Activated CD4-positive, alpha-beta T cell treated with anti-CD3 and anti-CD28 coated beads, Interleukin-2, amount 10 ng/mL, durations not matched to agents 7 days and 5 days (primary cell): ENCODE results near the gene NRDE2. TPM values are rescaled to one million over a fixed set of nuclear protein-coding genes. Genes with fewer than 3 reads are reported as not detected.

Source experiments
- CTCF ChIA-PET: fragments of 350-600 bp; sonication (Branson Sonifier 250); formaldehyde crosslinking; loops from one replicate; lab custom pipeline; 2021; ENCODE audit warnings: antibody characterized with exemption; lab: Charles Lee
- POLR2A ChIA-PET: fragments of 350-600 bp; sonication (Branson Sonifier 250); formaldehyde crosslinking; loops from one replicate; lab custom pipeline; 2021; ENCODE audit warnings: antibody characterized with exemption; lab: Charles Lee
- DNase-seq: peaks from one replicate; pipeline ENCODE4 v3.0.0-alpha.2; 2020
- H3K27ac Mint-ChIP-seq: one replicate; pipeline ENCODE4 v1.8.0; 2021; ENCODE audit warnings: mild to moderate bottlenecking, moderate library complexity, mixed read lengths
- H3K27me3 Mint-ChIP-seq: one replicate; pipeline ENCODE4 v1.8.0; 2021; ENCODE audit warnings: mixed read lengths
- H3K36me3 Mint-ChIP-seq: one replicate; pipeline ENCODE4 v1.8.0; 2021; ENCODE audit warnings: low read depth, mixed read lengths
- H3K4me1 Mint-ChIP-seq: one replicate; pipeline ENCODE4 v1.8.0; 2021; ENCODE audit warnings: mixed read lengths
- H3K4me3 Mint-ChIP-seq: one replicate; pipeline ENCODE4 v1.8.0; 2021; ENCODE audit warnings: mild to moderate bottlenecking, moderate library complexity, mixed read lengths
- H3K9me3 Mint-ChIP-seq: one replicate; pipeline ENCODE4 v1.8.0; 2021; ENCODE audit warnings: mixed read lengths
- total RNA-seq, 2 experiments: library from RNA; stranded (reverse); gene quantifications; one replicate each; pipeline ENCODE4 v1.2.3, GENCODE V29; 2021

The NRDE2 gene, protein sequence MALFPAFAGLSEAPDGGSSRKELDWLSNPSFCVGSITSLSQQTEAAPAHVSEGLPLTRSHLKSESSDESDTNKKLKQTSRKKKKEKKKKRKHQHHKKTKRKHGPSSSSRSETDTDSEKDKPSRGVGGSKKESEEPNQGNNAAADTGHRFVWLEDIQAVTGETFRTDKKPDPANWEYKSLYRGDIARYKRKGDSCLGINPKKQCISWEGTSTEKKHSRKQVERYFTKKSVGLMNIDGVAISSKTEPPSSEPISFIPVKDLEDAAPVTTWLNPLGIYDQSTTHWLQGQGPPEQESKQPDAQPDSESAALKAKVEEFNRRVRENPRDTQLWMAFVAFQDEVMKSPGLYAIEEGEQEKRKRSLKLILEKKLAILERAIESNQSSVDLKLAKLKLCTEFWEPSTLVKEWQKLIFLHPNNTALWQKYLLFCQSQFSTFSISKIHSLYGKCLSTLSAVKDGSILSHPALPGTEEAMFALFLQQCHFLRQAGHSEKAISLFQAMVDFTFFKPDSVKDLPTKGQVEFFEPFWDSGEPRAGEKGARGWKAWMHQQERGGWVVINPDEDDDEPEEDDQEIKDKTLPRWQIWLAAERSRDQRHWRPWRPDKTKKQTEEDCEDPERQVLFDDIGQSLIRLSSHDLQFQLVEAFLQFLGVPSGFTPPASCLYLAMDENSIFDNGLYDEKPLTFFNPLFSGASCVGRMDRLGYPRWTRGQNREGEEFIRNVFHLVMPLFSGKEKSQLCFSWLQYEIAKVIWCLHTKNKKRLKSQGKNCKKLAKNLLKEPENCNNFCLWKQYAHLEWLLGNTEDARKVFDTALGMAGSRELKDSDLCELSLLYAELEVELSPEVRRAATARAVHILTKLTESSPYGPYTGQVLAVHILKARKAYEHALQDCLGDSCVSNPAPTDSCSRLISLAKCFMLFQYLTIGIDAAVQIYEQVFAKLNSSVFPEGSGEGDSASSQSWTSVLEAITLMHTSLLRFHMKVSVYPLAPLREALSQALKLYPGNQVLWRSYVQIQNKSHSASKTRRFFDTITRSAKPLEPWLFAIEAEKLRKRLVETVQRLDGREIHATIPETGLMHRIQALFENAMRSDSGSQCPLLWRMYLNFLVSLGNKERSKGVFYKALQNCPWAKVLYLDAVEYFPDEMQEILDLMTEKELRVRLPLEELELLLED
- total RNA-seq, result 10 to 100 TPM; 21.2 to 23.2 TPM

DNA sequence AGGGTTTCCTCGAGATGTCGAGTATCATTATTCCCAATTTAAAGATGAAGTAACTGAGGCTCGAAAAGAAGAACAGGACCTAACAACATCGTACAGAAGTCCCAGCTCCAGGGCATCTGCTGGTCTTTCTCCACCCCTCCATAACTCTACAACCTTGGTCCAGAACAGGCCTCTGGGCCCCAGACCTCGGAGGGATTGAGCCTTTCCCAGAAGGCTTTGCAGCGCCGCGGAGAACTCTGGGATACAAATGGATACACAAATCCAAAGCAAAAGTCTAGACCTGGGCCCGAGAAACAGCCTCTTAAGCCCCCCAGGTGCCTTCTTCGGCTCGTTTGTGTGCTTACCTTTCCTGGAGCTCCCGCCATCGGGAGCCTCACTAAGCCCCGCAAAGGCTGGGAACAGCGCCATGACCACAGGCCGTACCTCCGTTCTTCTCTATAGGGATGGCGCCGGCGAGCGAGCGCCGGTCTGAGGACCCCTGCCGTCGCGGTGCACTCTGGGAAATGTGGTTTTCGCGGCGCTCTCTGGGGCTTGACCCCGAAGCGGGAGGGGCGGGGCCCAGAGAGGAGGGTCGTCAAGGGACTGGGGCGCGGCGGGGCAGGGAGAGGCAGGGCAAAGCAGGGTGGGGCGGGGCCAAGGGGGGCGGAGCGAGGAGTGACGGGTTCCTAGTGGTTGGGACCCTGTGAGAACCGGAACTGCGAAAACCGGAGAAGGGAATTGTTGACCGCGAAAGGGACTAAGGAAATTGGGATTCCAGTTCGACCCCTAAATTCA lies at the start of gene NRDE2:
Gene NRDE2 (minus strand): TSS at position 445 of the 774 bp plus-strand sequence. CDS start 37 bp downstream, at position 408.
- H3K9me3 Mint-ChIP-seq, result peaks cover 2% of the 10 kb centered on the region
- H3K4me3 Mint-ChIP-seq, result peak within 1 kb of the TSS; percentile 94
- ChIA-PET CTCF (interaction anchor here (1.7 kb wide), 1 partner anchor 68 kb away, joined by 6 read pairs; no protein-coding TSS in a partner anchor), POLR2A (no interaction called here)
- H3K4me1 Mint-ChIP-seq, result peaks cover 29% of the 10 kb centered on the region
- H3K27ac Mint-ChIP-seq, result peak within 1 kb of the TSS; percentile 95
- peaks cover 10% of the 10 kb centered on the region for H3K36me3 Mint-ChIP-seq
- peaks cover 15% of the 10 kb centered on the region for H3K27me3 Mint-ChIP-seq
- peak; percentile 96 for DNase-seq

DNA sequence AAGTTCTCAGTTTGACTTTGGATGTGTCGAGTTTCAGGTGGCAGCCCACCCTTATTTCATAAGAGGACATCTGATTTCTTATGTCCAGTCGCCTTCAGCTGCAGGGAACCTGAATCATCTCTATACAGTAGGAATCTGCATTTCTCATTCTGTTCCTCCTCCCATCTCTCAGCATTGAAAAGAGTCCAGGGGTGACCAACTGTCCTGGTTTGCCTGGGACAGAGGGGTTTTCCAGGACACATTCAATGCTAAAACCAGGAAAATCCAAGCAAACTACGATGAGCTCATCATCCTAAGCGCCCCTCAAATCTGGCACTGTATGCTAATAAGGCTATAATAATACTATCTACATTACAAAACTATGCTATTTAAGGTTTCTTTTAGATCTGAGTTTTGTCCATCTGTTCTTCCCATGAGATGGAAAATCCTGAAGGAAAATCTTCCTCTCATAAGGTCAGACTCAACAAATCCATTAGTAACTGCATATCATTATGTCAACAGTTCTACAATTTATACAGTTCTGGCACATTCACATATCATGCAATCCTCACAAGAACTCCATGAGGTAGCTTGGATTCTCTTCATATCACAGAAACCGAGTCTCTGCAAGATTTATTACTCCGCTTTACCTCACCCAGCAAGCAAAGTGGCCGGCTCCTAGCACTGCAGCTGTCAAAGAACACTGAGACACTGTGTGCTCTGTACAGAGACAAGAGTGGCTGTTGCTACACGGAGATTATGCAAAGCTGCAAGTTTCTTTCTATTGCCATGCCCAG lies 49.5 kb upstream of the NRDE2 start:
- peaks cover 21% of the 10 kb centered on the region for H3K4me1 Mint-ChIP-seq
- H3K27me3 Mint-ChIP-seq, result no peaks in the 10 kb centered on the region
- DNase-seq, result no peak
- H3K36me3 Mint-ChIP-seq, result peaks cover 2% of the 10 kb centered on the region
- no peak overlapping the region for H3K4me3 Mint-ChIP-seq
- POLR2A ChIA-PET, result no interaction called here
- CTCF ChIA-PET, result interaction anchor here (1.6 kb wide), 1 partner anchor 19 kb away, joined by 8 read pairs; no protein-coding TSS in a partner anchor
- H3K9me3 Mint-ChIP-seq, result no peaks in the 10 kb centered on the region
- H3K27ac Mint-ChIP-seq, result no peak overlapping the region

DNA sequence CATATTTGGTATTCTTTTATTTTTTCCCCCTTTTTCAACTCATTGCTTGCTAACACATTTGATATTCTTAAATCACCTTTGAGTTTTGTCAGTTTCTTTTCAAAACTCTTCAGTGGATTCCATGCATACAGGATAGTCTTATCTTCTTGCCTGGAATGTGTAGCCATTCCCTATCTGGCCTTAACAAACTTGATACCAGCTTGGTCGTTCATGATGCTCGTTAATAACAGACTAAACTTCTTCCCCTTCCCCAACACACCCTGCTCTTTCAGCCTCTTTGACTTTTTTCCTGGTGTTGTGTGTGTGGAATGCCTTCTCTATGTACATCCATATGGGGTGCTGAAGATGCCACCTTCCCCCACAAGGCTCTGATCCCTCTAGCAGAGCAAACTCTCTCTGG lies 47.4 kb upstream of the NRDE2 start:
- DNase-seq, result no peak
- CTCF ChIA-PET, result interaction anchor here (0.7 to 1.3 kb wide), 2 partner anchors 21 to 35 kb away, joined by 4 read pairs; no protein-coding TSS in a partner anchor
- no peaks in the 10 kb centered on the region for H3K9me3 Mint-ChIP-seq
- peaks cover 2% of the 10 kb centered on the region for H3K36me3 Mint-ChIP-seq
- H3K4me1 Mint-ChIP-seq, result peaks cover 5% of the 10 kb centered on the region
- no peaks in the 10 kb centered on the region for H3K27me3 Mint-ChIP-seq
- no peak overlapping the region for H3K27ac Mint-ChIP-seq
- POLR2A ChIA-PET, result no interaction called here
- H3K4me3 Mint-ChIP-seq, result no peak overlapping the region

DNA sequence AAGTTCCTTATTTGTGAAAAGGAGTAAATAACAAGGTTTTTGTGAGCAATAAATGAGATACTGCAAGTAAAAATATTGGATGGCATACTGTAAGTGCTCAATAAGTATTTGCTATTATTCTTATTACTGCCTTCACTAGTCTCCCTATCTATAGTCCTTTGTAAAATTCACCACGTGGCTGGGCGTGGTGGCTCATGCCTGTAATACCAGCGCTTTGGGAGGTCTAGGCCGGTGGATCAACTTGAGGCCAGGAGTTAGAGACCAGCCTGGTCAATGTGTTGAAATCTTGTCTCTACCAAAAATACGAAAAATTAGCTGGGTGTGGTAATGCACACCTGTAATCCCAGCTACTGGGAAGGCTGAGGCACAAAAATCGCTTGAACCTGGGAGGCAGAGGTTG lies 46.5 kb upstream of the NRDE2 start:
- no peak overlapping the region for H3K4me3 Mint-ChIP-seq
- peaks cover 3% of the 10 kb centered on the region for H3K4me1 Mint-ChIP-seq
- CTCF ChIA-PET, result interaction anchor here (0.7 to 1.3 kb wide), 2 partner anchors 21 to 34 kb away, joined by 4 read pairs; no protein-coding TSS in a partner anchor
- no peak for DNase-seq
- POLR2A ChIA-PET, result no interaction called here
- no peaks in the 10 kb centered on the region for H3K27me3 Mint-ChIP-seq
- no peaks in the 10 kb centered on the region for H3K9me3 Mint-ChIP-seq
- H3K27ac Mint-ChIP-seq, result no peak overlapping the region
- H3K36me3 Mint-ChIP-seq, result peaks cover 2% of the 10 kb centered on the region

DNA sequence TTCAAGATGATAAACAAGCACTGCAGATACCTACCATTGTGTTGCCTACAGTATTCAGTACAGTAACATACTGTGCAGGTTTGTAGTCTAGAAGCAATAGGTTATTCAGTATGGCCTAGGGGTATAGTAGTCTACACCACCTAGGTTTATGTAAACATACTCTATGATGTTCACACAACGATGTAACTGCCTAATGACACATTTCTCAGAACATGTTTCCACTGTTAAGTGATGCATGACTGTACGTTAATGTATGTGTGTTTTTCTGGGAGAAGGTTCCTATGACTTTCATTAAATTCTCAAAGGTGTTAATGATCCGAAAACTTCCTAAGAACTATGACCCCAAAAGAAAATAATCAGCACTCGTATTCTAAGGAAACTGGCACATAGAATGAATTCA lies 44.2 kb upstream of the NRDE2 start:
- POLR2A ChIA-PET, result no interaction called here
- CTCF ChIA-PET, result no interaction called here

DNA sequence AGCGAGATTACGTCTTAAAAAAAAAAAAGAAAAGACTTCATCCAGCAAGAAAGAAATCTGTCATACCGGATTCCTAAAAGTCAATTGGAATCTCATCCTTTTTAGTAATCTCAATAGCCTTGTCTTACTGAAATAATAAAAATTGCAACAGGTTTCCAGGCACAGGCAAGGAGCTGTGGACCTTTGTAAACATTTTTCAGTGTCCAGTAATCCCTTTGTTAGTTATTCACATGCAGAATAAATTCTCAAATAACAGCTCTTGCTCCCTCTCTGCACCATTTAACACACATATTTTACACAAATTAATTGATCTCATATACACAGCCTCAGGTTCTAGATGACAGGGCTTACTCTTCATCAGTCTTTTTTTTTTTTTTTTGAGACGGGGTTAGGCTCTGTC lies 43.1 kb upstream of the NRDE2 start:
- DNase-seq, result no peak
- Mint-ChIP-seq H3K36me3 (no peaks in the 10 kb centered on the region), H3K4me3 (no peak overlapping the region), H3K9me3 (no peaks in the 10 kb centered on the region), H3K27ac (no peak overlapping the region), H3K4me1 (peaks cover 3% of the 10 kb centered on the region), H3K27me3 (no peaks in the 10 kb centered on the region)
- POLR2A ChIA-PET, result interaction anchor here (0.6 kb wide), 1 partner anchor 936 kb away, joined by 3 read pairs; no protein-coding TSS in a partner anchor
- CTCF ChIA-PET, result interaction anchor here (0.6 to 1.0 kb wide), 6 partner anchors 25 to 1099 kb away, joined by 3 to 4 read pairs (median 3); no protein-coding TSS in a partner anchor

More for the DNA sequence above, 44.2 kb upstream of the NRDE2 start:
- DNase-seq, result no peak
- Mint-ChIP-seq H3K9me3 (no peaks in the 10 kb centered on the region), H3K4me1 (peaks cover 3% of the 10 kb centered on the region), H3K4me3 (no peak overlapping the region), H3K27ac (no peak overlapping the region), H3K27me3 (no peaks in the 10 kb centered on the region), H3K36me3 (peaks cover 2% of the 10 kb centered on the region)

DNA sequence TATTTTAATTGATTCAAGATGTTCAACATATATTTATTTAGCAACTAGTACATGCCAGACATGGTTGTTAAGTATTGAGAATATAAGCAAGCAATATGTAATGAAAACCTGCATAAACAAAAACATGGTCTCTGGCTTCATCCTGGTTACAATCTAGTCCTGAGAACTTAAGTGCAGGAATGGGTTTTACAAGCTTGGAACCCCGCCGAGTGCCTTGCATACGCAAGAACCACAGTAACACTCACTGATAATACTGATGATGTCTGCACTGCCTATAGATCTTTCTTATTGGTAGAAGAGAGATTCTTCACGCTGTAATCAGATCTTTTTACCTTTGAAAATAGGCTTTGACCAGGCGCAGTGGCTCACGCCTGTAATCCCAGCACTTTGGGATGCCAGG lies 42.1 kb upstream of the NRDE2 start:
- Mint-ChIP-seq H3K27ac (no peak overlapping the region), H3K4me3 (no peak overlapping the region), H3K4me1 (no peaks in the 10 kb centered on the region), H3K27me3 (no peaks in the 10 kb centered on the region), H3K9me3 (no peaks in the 10 kb centered on the region), H3K36me3 (no peaks in the 10 kb centered on the region)
- DNase-seq, result no peak
- ChIA-PET CTCF (no interaction called here), POLR2A (no interaction called here)

DNA sequence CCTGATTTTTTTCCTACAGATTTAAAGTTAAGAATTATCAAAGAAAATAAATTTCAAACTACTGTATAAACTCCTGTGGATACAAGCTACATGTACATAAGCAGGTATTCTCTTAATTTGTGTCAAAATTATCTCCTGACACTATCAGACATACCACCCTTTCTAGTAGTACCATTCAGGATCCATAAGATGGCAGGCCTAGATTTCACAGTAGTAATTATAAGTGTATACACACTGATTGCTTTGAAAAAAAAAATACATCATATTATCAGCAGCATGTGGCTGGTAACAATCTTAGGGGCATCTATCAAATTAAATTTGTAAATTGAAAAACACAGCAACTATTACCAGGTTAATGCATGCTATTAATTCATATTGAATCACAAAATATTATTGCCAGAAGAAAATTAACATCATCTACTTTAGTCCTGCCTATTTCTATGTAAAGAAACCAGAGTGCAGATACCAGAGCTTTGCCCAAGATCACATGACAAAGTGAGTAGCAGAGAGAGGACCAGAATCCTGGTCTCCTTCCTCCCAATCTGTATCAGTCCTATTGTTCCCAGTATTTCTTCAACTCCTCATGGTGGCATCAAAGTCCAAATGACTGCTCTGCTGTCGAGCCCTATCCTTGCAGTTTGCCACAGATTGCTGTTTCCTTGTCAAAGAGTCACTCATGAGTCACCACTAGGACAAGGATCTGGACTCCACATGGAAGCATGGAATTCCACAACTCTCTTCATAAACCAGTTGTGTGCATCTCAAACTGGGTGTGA lies 37.4 kb upstream of the NRDE2 start:
- no peak for DNase-seq

DNA sequence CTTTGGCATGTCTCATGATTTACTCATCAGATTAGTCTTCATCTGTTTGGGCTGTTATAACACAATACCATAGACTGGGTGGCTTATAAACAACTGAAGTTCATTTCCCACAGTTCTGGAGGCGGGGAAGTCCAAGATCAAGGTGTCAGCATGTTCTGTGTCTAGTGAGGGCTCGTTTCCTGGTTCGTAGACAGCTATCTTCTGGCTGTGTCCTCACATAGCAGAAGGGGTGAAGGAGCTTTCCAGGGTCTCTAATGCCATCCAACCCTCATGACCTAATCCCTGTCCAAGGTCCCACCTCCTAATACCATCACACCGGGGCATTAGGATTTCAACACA lies 30.8 kb upstream of the NRDE2 start:
- no peaks in the 10 kb centered on the region for H3K4me1 Mint-ChIP-seq
- ChIA-PET CTCF (no interaction called here), POLR2A (no interaction called here)
- no peak for DNase-seq
- H3K9me3 Mint-ChIP-seq, result no peaks in the 10 kb centered on the region
- no peaks in the 10 kb centered on the region for H3K36me3 Mint-ChIP-seq
- H3K4me3 Mint-ChIP-seq, result no peak overlapping the region
- H3K27me3 Mint-ChIP-seq, result peaks cover 12% of the 10 kb centered on the region
- no peak overlapping the region for H3K27ac Mint-ChIP-seq

More for the DNA sequence above, 37.4 kb upstream of the NRDE2 start:
- ChIA-PET CTCF (interaction anchor here (0.6 to 1.8 kb wide), 3 partner anchors 10 to 474 kb away, joined by 3 to 4 read pairs (median 3); no protein-coding TSS in a partner anchor), POLR2A (interaction anchor here (0.7 kb wide), 1 partner anchor 31 kb away, joined by 3 read pairs; no protein-coding TSS in a partner anchor)
- Mint-ChIP-seq H3K9me3 (no peaks in the 10 kb centered on the region), H3K27me3 (no peaks in the 10 kb centered on the region), H3K4me1 (no peaks in the 10 kb centered on the region), H3K27ac (no peak overlapping the region), H3K36me3 (no peaks in the 10 kb centered on the region), H3K4me3 (no peak overlapping the region)

DNA sequence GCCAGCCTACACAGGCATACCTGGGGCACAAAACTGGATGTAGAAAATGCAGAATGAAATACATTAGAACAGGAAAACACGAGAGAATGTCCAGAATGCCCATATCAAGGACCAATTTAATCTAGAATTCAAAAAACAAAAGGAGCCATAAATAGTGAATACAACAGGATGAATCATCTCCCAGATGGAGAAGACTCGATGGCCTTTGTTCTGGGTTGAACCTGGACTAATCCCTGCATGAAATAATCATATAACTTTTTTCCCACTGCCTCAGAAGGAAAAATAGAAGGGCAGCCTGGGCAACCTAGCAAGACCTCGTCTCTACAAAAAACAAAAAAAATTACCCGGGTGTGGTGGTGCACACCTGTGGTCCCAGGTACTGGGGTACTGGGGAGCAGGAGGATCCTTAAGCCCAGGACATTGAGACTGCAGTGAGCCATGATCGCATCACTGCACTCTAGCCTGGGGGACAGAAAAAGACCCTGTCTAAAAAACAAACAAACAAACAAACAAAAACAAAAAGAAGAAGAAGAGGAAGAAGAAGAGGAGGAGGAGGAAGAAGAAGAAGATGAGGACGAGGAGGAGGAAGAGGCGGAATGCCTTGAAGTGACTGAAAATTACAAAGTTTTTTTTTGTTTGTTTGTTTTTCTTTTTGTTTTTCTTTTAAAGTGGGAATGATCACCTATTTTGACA lies 30.3 kb upstream of the NRDE2 start:
- H3K27ac Mint-ChIP-seq, result no peak overlapping the region
- POLR2A ChIA-PET, result no interaction called here
- CTCF ChIA-PET, result no interaction called here

More for the DNA sequence above, 30.3 kb upstream of the NRDE2 start:
- Mint-ChIP-seq H3K4me3 (no peak overlapping the region), H3K9me3 (no peaks in the 10 kb centered on the region), H3K4me1 (no peaks in the 10 kb centered on the region), H3K36me3 (no peaks in the 10 kb centered on the region), H3K27me3 (peaks cover 12% of the 10 kb centered on the region)
- DNase-seq, result no peak
